Activated CD4-positive, alpha-beta T cell treated with anti-CD3 and anti-CD28 coated beads for 1 hour (primary cell): ENCODE data around the gene PHLPP1.

Source experiments
- DNase-seq: peaks from one replicate; pipeline ENCODE4 v3.0.0-alpha.2; 2020

PHLPP1 gene

DNA sequence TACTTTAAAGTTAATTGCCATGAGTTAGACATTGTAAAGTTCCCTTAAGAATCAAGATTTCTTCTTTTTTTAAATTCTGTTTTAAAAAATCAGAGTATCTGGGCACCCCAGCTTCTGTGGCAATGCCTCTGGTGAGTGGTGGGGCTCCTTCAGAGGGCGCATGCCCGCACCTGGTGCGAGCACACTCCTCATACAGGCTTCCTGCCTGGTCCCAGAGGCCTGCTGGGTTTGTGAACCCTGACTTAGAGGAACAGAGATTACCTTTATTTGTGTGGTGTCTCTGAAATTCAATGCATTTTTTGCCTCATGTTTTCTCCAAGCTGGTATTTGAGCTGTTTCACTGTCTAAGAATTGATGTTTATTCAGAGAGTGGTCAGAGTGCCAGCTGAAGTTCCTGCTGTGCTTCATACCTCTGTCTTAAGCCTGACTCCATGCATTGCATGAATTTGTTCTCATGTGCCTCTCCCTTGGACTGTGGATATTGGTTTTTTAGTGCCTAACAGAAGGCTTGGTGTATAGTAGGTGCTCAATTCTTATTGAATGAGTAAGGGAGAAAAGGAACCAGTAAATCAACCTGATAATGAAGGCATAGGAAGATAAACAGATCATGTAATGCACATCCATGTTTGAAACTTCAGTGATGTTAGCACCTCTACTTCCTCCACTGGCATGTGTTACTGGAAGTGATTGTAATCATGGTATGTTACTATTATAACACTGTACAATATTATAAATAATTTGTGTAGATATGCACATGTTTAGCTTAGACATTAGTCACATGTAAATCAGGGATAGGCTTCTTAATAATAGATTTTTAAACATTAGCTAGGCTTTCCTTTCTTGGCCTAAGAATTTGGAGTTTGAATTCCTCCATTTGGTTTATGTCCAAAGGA lies 29.0 kb downstream of the PHLPP1 start:
- no peak for DNase-seq

DNA sequence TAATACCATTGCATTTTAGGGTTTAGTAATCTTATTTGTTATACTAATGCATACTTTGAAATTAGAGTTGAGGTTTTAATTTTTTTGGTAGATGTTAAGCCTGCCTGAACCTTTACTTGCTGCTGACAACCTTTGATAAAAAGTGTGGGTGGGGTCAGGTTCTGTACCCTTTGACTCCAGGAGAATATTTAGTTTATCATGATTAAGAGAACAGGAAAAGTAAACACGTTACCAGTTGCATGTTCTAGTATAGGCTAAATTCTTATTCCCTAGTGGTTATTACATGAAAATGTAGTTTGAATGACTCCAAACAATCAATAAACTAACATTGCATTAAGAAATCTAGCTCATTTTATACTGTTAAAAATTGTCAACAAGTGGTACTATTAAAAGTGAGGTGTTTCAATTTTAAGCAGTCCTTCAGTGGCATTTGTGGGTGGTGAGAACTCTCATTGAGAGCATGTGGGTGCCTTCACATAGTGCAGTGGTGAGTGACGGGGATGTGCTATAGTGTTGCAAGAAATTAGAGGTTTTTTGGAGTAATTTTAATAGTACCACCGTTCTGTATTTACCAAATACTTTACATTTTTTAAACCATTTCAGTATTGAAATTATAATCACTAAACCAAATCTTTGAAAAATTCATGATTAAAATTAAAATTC lies 29.9 kb downstream of the PHLPP1 start:
- no peak for DNase-seq

DNA sequence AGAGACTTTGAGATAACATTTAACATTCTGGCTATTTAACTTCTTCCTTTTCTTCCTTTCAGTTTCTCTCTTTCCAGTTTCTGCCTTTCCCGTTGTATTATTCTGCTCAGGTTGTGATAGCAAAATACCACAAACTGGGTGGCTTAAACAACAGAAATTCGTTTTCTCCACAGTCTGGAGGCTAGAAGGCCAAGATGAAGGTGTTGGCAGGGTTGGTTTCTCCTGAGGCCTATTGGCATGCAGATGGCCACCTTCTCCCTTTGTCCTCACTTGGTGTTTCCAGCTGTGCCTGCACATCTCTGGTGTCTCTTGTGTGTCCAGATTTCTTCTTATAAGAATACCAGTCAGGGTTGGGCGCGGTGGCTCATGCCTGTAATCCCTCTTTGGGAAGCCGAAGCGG lies 34.0 kb downstream of the PHLPP1 start:
- DNase-seq = no peak

DNA sequence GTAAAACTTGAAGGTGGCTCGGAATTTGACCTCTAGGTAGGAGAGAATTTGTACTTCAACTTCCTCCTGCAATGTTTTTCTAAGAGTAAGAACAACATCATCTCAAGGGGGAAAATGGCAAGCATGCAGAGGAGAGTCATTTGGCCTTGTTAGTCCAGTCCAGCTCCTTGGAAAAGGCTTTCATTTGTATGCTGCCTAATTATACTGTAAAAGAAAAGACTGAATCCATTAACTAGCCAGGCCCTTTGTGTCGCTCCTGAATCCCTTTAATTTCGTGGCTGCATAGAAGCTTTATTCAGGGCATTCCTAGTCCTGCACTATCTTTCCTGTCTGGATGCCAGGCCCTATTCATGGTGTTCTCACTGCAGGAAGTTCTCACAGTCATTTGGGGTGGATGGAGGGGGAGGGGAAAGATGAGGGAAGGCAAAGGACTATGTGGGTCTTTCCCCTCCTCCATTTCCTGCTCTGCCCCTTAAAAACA lies 36.0 kb downstream of the PHLPP1 start:
- DNase-seq = no peak

DNA sequence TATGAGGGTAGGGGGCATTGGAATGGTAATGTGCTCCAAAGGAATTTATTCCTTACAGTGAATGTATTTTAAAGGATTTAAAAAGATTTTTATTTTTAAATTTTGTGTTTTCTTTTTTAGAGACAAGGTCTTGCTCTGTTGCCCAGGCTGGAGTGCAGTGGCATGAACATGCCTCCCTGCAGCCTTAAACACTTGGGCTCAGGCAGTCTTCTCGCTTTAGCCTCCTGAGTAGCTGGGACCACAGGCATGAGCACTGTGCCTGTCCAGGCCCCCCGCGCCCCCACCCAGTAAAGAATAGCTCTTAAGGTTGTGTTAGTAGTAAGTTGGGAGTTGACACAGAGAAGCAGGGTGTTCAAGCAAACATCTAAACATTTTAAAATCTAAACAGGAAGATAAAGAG lies 36.6 kb downstream of the PHLPP1 start:
- DNase-seq = no peak

DNA sequence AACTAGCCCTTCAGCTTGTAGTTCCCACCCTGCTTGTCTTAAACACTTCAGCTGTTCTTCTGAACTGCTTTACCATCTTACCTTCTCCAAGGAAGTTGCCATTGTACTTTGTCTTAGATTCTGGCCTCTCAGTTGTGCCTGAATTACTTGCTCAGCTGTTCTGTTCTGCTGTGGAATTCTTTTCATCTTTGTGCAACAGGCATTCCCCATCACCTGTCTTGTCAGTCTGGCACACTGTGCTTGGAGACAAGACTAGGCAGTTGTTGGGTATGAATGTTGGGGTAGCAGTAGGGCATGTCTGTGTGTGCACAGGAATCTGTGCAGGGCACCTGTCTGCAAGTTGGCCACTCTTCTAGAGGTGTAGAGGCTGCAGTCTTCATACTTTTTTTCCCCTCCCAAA lies 38.7 kb downstream of the PHLPP1 start:
- no peak for DNase-seq

DNA sequence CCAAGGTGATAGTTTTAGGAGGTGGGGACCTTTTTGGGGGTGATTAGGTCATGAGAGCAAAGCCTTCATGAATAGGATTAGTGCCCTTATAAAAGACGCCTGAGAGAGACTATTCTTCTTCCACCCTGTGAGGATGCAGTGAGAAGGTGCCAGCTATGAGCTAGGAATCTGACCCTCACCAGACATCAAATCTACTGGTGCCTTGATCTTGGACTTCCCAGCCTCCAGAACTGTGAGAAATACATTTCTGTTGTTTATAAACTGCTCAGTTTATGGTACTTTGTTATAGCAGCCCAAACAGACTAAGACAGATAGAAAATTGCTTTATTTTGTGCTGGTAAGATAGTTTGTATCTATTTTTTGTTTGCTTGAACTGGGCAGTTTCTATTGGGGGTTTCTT lies 40.1 kb downstream of the PHLPP1 start:
- DNase-seq = no peak

DNA sequence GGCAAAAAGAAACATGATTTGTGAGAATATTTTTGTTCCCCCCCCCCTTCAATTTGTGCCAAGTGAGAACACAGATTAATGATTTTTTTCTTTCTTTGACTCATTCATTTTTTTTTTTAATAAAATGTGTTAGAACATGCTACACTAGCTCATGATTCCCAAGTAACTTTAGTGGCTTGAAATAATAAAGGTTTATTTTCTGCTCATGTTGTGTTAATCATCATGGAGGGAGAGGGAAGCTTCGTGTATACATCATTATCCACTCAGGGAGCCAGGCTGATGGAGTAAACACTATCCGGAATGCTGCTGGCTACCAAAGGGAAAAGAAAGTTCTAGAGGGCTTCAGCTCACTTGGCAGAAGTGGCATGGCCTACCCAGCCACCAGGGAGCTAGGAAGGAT lies 40.6 kb downstream of the PHLPP1 start:
- DNase-seq = no peak

DNA sequence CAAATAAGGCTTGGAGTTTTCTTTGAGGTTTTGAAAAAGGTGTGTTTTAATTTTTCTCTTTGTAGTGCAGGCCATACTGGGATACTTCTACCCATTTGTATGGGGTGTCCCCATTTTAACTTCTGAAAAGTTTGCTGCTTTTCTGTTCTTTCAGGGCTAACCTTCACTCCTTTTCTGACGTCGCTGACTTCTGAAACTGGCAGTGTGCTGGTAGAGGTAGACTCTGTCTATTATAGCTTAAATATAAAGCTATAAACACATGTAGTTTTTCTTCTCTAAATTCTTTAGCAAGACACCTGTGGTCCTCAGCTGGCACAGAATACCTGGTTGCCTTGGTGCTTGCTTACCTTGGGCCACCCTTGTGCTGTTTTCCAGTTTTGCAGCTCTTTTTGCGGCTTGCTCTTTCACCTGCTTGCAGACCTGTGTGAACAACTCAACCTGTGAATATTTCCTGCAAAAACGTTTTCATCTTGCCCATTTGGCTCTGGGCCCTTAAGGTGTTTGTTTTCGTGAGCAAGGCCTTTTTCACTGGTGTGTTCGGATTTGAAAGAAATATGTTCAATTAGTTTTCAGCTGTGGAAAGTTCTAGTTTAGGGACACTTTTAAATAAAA lies 42.2 kb downstream of the PHLPP1 start:
- DNase-seq = no peak

DNA sequence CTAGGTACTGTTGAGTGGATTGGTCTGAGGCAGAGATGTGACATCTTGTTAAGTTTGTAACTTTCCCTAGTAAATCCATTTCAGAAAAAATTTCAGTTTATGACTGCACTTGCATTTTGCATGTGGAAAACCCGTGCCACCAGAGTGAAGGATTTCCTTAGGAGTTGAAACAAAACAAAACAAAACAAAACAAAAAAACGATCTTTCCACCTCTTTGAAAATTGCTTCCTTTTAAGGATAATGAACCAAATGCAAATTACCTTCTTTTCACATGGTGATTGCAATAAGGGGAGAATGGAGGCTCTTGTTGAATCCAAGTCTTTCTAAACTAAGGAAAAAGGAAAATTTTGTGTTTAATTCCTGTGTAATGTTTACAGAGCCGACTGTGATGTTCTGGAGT lies 43.2 kb downstream of the PHLPP1 start:
- no peak for DNase-seq

DNA sequence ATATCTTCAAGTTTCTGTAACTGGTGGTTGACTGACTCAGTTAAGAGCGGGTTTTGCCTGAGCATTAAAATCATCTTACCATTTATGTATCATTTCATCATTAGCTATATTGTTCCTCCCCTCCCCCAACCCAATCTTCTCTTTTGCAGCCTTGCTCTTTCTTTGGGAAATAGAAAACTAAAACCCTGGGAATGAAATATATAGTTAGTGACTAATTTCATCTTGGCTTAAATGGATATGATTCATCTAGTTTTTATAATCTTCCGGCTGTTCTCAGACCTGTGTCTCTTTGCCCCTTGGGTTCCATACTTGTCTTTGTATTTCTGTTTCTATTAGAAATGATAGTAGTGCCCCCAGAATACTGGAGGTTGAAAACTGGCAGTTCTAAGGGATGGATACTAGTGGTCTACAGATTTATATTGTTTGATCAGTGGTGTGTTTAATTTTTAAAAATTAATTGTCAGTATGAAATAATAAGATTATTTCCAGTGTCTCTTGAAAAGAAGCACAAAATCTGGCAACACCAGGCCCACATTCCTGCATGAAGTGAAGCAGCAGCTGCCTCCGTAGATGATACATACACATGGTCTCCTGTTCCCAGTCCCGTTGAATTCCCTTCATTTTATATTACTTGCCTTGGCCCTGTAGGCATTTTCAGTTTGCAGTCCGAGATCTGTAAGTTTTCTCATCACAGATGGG lies 44.5 kb downstream of the PHLPP1 start:
- no peak for DNase-seq

DNA sequence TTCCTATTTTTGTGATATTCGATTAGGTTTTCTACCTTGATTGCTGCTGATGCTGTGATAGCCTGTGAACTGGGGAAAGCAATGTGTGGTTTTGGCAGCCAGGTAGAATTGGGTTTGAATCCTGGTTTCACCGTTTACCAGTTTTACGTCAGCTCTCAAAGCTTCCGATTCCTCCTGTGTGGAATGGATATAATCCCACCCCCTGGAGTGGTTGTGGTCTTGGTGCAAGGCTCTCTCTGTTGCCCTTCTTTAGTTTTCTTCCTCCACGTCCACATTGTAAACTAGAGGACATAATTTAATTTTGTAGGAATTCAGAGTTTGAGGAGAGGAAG lies 45.0 kb downstream of the PHLPP1 start:
- DNase-seq = no peak

DNA sequence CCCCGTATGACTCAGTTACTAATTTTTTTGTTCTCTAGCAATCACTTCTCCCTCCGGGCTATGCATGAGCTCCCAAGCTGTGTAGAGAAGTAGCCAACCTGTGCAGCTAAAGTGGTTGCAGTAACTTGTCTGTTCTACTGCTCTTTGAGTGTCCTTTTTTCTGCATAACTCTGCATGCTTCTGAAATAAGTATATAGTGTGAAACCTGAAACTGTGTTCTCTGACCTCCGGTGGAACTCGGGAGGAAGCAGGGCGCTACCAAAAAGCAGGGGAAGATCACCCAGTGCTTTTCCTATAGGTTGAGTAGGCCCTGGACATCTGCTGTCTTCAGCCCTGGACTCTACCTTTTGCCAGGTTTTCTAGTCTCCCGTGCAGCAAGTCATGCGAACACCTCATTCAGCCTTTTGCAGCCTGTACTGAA lies 47.8 kb downstream of the PHLPP1 start:
- DNase-seq = no peak

DNA sequence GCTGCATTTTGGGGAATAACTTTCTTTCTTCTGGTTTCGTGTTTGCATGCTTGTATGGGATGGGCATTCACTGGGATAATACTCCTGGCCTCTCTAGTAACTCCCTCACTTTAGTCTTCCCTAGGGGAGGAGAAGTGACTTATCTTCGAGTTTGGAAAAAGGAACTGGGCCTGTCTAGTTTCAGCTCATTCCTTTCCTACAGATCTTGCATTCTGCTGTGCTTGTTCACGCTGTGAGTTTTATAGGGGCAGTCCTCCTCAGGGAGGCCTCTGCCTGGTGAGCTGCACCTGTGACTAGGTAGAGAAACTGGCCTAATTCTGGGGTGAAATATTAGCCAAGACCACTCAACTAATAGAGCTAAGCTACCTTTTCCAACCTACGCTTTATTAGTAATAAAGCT lies 50.9 kb downstream of the PHLPP1 start:
- no peak for DNase-seq

DNA sequence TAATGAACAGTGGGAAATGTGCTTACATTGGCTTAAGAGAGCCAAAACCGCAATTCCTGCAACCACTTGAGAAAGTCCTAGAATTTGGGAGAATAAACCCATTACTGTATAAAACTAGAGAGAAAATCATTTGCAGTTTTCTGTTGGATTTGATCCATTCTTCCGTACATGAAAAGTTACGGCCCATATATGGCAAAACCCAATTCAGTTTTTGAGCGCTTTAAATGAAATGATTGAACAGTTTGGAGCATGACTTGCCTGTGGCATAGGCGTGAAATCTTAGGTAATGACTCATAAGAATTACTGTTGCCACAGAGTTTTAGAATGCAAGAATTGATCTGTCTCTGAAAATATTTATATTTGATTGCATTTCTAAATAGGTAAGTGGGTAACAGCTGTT lies 52.0 kb downstream of the PHLPP1 start:
- DNase-seq = no peak

DNA sequence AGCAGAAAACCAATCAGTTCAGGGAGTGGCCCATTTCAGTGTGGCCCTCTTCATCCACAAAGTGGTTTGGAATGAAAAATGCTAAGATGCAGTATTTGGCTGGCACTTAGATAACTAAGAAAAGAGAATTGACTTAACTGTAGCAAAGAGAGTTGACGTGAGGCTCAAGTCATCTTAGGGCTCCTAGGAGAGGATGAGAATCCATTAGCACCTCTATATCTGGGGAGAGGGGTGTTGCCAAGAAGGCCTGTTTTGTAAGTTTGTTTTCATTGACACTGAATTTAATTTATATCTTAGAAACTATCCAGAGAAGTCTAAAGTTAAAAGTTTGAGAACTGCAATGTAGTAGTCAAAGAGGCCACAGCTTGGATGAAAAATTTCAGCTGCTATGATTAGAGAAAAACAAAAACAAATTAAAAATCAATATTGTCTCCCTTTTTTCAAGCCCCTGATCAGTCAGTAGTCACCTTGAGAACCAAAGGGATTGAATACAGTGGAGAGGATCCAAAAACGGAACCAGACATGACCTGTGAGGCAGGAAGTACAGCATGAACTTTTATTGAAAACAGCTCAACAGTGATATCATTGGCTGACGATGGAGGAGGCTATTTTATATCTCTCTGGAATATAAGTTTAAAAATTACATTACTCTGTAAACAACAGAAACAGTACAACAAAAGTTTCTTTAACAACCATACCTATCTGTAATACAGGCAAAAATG lies 52.7 kb downstream of the PHLPP1 start:
- no peak for DNase-seq

DNA sequence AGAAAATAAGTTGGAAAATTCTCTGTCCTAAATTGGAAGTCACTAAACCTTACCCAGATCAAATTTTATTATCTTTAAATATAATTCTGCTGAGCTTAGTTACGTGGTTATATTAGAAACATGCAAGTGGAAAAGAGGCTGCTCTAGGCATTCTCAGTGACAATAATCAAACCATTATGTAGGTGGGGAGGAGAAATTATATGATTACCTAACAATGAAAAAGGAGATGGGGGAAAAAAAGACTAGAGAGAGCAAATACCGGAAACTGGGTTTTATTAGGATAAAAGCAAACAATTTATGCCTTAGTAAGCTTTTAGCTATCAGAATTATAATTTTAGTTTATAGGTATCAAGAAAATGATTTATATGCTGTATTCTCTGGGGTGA lies 53.2 kb downstream of the PHLPP1 start:
- no peak for DNase-seq

DNA sequence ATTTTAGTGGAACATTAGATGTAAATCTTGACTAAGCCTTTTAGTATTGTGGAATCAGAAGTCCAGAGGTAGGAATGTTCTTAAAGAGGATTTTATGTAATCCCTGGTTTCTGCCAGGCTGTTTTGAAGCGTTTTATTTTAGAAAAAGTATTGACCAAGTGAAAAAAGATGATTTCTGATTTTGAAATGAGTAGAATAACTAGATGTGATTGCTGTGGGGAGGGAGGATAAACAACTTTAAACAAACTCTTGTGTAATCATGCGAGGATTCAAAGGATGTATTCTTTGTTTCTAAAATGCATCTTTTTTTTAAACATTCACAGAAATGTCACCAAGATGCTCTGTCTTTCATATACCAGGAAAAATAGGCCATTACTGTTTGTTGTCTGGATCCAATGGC lies 53.9 kb downstream of the PHLPP1 start:
- no peak for DNase-seq

DNA sequence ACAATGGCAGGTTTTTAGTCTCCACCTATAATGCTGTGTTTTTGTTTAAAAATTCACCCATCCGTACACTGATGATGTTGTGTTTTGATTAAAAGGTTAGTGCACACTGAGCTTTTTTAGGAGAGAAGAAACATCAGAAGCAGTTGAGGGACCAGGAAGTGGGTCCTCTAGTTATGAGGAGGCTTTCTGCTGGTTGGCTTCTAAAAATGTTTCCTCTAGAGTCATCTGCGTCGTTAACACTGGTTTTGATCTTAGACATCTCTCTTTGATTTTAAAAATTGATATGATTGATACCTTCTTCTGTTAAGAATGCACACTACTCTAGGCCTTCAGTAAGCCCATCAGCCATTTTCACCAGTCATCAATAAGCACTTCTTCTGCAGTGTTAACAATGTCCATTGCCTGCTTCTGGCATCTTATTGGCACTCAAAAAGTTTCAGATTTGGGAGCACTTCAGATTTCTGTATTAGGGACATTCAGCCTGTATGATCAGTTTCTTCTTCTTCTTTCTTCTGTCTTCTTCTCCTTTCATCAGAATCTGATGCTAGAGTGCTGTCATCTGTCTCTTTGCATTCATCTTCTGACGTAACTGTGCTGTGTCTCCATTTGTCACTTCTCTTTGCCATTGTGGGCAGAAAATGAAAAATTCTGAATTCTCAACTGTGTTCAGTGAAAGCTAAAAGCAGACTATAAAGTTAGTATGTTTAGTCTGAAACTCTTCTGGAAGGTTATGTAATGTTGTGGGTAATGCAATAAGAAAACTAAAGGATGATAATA lies 56.3 kb downstream of the PHLPP1 start:
- no peak for DNase-seq

DNA sequence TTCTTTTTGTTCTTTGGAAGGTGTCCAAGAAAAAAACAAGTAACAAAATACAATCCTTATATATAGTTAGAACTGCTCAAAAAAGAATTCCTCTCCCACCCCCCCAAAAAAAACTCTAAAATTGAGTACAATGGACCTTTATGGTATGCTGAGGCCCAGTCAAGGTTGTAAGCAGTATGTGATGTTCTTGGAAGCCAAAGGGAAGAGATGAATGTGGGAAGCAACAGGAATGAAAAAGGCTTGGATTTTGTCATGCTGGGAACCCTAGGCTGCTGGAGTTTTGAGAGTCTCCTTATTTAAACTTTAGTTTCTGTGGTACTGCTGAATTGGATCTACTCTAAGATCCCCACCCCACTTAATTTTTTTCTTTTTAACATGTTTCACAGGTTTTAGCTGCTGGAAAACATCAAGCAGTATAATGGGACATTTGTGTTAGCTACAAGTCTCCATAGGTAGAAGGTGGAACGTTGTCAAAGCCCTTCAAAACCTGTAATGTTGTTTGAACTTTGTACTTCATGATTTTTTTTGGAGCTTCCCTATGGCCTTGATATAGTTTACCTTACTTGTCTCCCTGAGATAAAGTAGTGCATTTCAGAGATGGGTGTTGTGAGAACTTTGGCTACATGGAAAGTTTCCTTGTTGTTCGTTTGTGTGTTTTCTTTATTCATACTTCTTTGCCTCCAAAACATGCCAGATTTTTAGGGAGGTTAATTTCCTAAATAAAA lies 57.7 kb downstream of the PHLPP1 start:
- no peak for DNase-seq

DNA sequence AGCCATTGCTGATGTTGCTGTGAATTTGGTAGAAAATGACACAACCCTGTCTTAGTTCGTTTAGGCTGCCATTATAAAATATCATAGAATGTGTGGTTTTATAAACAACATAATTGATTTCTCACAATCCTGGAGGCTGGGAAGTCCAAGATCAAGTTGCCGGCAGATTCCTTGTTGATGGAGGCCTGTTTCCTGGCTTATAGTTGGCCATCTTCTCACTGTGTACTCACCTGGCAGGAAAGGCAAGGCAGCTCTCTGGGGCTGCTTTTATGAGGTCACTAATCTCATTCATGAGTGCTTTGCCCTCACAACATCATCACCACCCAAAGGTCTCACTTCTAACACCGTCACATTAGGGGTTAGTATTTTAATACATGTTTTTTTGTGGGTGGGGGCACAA lies 58.4 kb downstream of the PHLPP1 start:
- no peak for DNase-seq
